OCI-LY1 (cell line): ENCODE measurements around the gene CCDC167.

Experiments used
- H2AFZ ChIP-seq: fragments of 200-600 bp; sonication (generic), shearing (Covaris generic); 2 replicates; pipeline ENCODE4 v1.6.0; 2014; ENCODE audit warnings: antibody characterized with exemption, mild to moderate bottlenecking, low read length
- H3F3A ChIP-seq: fragments of 200-600 bp; sonication (generic), shearing (Covaris generic); 2 replicates; pipeline ENCODE4 v1.6.0; 2014; ENCODE audit warnings: mild to moderate bottlenecking, antibody characterized with exemption, low read length, moderate library complexity; ENCODE audit not compliant: insufficient read depth
- H3K27ac ChIP-seq: fragments of 200-600 bp; sonication (generic); 2 replicates; pipeline ENCODE4 v1.5.1; 2014; ENCODE audit warnings: low read length, mixed run types, mild to moderate bottlenecking, low read depth; ENCODE audit not compliant: poor library complexity, severe bottlenecking
- H3K27me3 ChIP-seq: fragments of 200-600 bp; sonication (generic); 2 replicates; pipeline ENCODE4 v1.6.0; 2014; ENCODE audit warnings: antibody characterized with exemption, mild to moderate bottlenecking, low read length, moderate library complexity; ENCODE audit not compliant: insufficient read depth
- H3K36me3 ChIP-seq: fragments of 200-600 bp; sonication (generic); 2 replicates; pipeline ENCODE4 v1.6.1; 2014; ENCODE audit warnings: mild to moderate bottlenecking, antibody characterized with exemption, low read length, moderate library complexity, mixed read lengths; ENCODE audit not compliant: insufficient read depth
- H3K4me1 ChIP-seq: fragments of 200-600 bp; sonication (generic); 2 replicates; pipeline ENCODE4 v1.5.1; 2014; ENCODE audit warnings: mild to moderate bottlenecking, low read length, moderate library complexity; ENCODE audit not compliant: insufficient read depth, severe bottlenecking
- H3K4me2 ChIP-seq: fragments of 200-600 bp; sonication (generic), shearing (Covaris generic); 2 replicates; pipeline ENCODE4 v1.6.1; 2014; ENCODE audit warnings: low read length
- H3K4me3 ChIP-seq: fragments of 200-600 bp; sonication (generic); 2 replicates; pipeline ENCODE4 v1.5.1; 2014; ENCODE audit warnings: low read length, low read depth, mild to moderate bottlenecking, mixed read lengths; ENCODE audit not compliant: poor library complexity, severe bottlenecking
- H3K79me2 ChIP-seq: fragments of 200-600 bp; shearing (Covaris generic); 2 replicates; pipeline ENCODE4 v1.6.1; 2016; ENCODE audit warnings: mixed run types, low read length, mixed read lengths; ENCODE audit not compliant: insufficient read depth
- H3K9ac ChIP-seq: fragments of 200-600 bp; sonication (generic), shearing (Covaris generic); 2 replicates; pipeline ENCODE4 v1.6.1; 2014; ENCODE audit warnings: mild to moderate bottlenecking, low read length, mixed read lengths
- H3K9me2 ChIP-seq: fragments of 200-600 bp; sonication (generic), shearing (Covaris generic); 2 replicates; pipeline ENCODE4 v1.6.1; 2014; ENCODE audit warnings: low read depth, mild to moderate bottlenecking, low read length, mixed read lengths
- H3K9me3 ChIP-seq: fragments of 200-600 bp; shearing (Covaris generic); 2 replicates; pipeline ENCODE4 v1.6.1; 2014; ENCODE audit warnings: low read length, mixed read lengths
- H4K20me1 ChIP-seq: fragments of 200-600 bp; sonication (generic), shearing (Covaris generic); 2 replicates; pipeline ENCODE4 v1.6.0; 2016; ENCODE audit warnings: mild to moderate bottlenecking, low read length; ENCODE audit not compliant: insufficient read depth
- CTCF ChIP-seq: fragments of 200-600 bp; sonication (generic), shearing (Covaris generic); IDR thresholded peaks from 2 replicates; pipeline ENCODE4 v1.5.1; 2017; ENCODE audit warnings: mild to moderate bottlenecking, antibody characterized with exemption, low read length, moderate library complexity, mixed read lengths
- EZH2 ChIP-seq: fragments of 200-600 bp; sonication (generic), shearing (Covaris generic); IDR thresholded peaks from 2 replicates; pipeline ENCODE4 v1.8.0; 2017; ENCODE audit warnings: borderline replicate concordance, mixed run types, mild to moderate bottlenecking, antibody characterized with exemption, low read length, moderate library complexity, mixed read lengths

Gene CCDC167

GRCh38 chr6:37528541-37528940 is 28.8 kb upstream of the CCDC167 start:
- H3K27ac ChIP-seq = no peak overlapping the region
- no peaks in the 10 kb centered on the region for H3K9me2 ChIP-seq
- no peaks in the 10 kb centered on the region for H3K36me3 ChIP-seq
- H3K9ac ChIP-seq = no peak overlapping the region
- H3K79me2 ChIP-seq = no peaks in the 10 kb centered on the region
- TF ChIP-seq CTCF (no peak), EZH2 (no peak)
- H3F3A ChIP-seq = no peaks in the 10 kb centered on the region
- no peaks in the 10 kb centered on the region for H4K20me1 ChIP-seq
- no peak overlapping the region for H3K4me3 ChIP-seq
- peaks cover 4% of the 10 kb centered on the region; the same call in 1 of the 2 replicates for H3K27me3 ChIP-seq
- H3K9me3 ChIP-seq = no peaks in the 10 kb centered on the region
- H3K4me2 ChIP-seq = no peak overlapping the region
- H2AFZ ChIP-seq = no peak overlapping the region
- H3K4me1 ChIP-seq = no peaks in the 10 kb centered on the region

- Histone ChIP-seq H4K20me1 (no peaks in the 10 kb centered on the region), H3K27me3 (peaks cover 4% of the 10 kb centered on the region; the same call in 1 of the 2 replicates), H3K9ac (no peak overlapping the region), H3K79me2 (no peaks in the 10 kb centered on the region), H3K4me1 (no peaks in the 10 kb centered on the region), H3K9me2 (no peaks in the 10 kb centered on the region), H2AFZ (no peak overlapping the region), H3K9me3 (no peaks in the 10 kb centered on the region), H3F3A (no peaks in the 10 kb centered on the region), H3K4me3 (no peak overlapping the region), H3K4me2 (no peak overlapping the region), H3K36me3 (no peaks in the 10 kb centered on the region), H3K27ac (no peak overlapping the region)
- TF ChIP-seq CTCF = no peak
- no peak for TF ChIP-seq EZH2
Observed at GRCh38 chr6:37525460-37526357, 26.0 kb upstream of the CCDC167 start.

GRCh38 chr6:37524970-37525318 is 25.3 kb upstream of the CCDC167 start:
- Histone ChIP-seq H3K36me3 (no peaks in the 10 kb centered on the region), H3K9me3 (no peaks in the 10 kb centered on the region), H3K9me2 (no peaks in the 10 kb centered on the region), H4K20me1 (no peaks in the 10 kb centered on the region), H3K4me1 (no peaks in the 10 kb centered on the region), H3K9ac (no peak overlapping the region), H3K4me2 (no peak overlapping the region), H3K79me2 (no peaks in the 10 kb centered on the region), H3K27ac (no peak overlapping the region), H2AFZ (no peak overlapping the region), H3F3A (no peaks in the 10 kb centered on the region), H3K27me3 (peaks cover 4% of the 10 kb centered on the region; the same call in 1 of the 2 replicates), H3K4me3 (no peak overlapping the region)
- no peak for TF ChIP-seq EZH2
- TF ChIP-seq CTCF = no peak
